ENCODE measurements around the gene SORL1-AS1.

Gene SORL1-AS1

GRCh38 chr11:121451178-121451985 lies 1.4 kb downstream of the SORL1-AS1 start:
- no peak for DNase-seq (ENCODE audit: low read depth)

DNA sequence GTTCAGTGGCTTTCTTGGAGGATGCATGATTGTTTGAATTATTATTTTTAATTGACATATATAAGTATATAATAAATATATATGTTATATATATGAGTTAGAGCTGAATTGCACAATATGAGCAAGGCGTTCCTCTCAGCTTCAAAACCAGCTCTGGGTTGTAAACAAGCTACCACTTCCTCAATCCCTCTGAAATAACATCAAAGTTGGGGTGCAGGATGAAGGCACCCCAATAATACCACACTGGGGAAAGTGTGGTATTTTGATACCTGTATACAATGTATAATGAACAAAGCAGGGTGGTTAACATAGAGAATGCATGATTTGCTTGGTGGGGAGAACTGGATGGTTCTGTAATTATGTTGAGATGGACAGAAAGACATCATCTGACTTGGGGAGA lies 2.4 kb downstream of the SORL1-AS1 start:
- no peak for DNase-seq (ENCODE audit: low read depth)

DNA sequence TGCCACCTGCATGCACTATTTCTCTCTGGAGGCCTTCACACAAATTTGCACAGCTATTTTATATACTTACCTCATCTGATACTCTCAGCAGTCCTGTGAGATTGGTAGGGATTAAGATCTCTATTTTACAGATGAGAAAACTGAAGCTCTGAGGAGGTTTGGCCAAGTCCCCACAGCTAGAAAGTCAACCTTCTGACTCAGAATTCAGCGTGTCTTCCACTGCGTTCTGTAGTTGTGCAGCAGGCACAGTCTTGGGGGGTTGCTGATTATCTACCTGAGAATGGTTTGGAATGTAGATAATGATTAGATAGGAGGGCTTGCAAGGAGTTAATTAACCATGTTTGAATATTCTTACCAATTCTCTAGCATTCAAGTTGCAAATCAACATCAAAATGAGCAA lies 3.1 kb downstream of the SORL1-AS1 start:
- no peak for DNase-seq (ENCODE audit: low read depth)

DNA sequence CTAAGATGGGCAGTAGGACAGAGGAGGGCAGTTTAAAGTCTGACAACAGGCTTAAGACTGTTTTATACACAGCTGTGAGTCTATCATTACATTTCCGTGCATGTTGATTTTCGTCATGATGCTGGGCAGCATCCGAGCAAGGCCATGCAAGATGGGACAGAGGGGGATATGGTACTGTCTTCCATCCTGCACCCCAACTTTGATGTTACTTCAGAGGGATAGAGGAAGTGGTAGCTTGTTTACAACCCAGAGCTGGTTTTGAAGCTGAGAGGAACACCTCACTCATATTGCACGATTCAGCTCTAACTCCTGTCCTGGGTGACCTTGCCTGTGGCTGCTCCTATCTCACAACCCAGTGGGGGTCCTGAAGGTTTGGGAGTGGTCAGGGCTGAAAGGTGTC lies 3.6 kb downstream of the SORL1-AS1 start:
- no peak for DNase-seq (ENCODE audit: low read depth)

- DNase-seq (ENCODE audit: low read depth), result no peak
Observed at GRCh38 chr11:121448431-121448941, 4.3 kb downstream of the SORL1-AS1 start.

- no peak for DNase-seq (ENCODE audit: low read depth)
Observed at GRCh38 chr11:121448011-121448410, 4.8 kb downstream of the SORL1-AS1 start.

- peak; percentile 36 for DNase-seq (ENCODE audit: low read depth)
Observed at GRCh38 chr11:121446752-121447156, 6.0 kb downstream of the SORL1-AS1 start.

- DNase-seq (ENCODE audit: low read depth), result no peak
Observed at GRCh38 chr11:121445071-121445768, 7.5 kb downstream of the SORL1-AS1 start.

DNA sequence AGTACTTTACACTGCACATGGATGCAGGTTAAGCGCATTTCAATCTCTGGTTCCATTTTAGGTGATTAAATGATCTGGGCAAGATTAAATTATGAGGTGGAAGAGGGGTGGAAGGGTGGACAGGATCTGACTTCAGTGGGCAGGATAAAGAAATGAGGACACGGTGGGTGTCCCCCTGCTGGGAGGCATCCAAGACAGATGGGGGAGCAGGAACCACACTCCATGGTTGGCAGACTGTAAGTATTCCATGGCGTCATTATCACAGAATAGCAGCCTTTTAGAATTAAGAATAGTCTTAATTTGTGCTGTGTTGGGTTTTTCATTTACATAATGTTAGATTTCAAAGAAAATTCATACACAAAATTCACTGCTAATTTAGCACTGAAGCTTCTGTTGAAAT lies 8.2 kb downstream of the SORL1-AS1 start:
- DNase-seq (ENCODE audit: low read depth), result no peak

GRCh38 chr11:121443688-121444275 lies 9.0 kb downstream of the SORL1-AS1 start:
- no peak for DNase-seq (ENCODE audit: low read depth)

DNA sequence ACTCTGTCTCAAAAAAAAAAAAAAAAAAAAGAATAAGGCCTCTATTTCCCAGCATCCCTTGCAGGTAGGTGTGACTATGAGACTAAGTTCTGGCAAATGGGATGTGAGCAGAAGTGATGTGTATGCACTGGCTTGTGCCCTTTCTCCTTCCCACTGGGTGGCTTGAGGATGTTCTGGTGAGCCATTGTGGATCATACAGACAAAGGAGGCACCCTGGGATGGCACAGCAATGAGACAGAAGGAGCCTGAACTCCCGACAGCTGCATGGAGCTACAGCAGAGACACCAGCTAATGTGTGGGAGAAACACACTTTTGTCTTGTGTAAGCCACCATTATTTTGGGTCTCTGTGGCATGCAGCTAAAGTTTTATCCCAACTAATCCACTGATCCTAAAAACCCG lies 11.2 kb downstream of the SORL1-AS1 start:
- no peak for DNase-seq (ENCODE audit: low read depth)

DNA sequence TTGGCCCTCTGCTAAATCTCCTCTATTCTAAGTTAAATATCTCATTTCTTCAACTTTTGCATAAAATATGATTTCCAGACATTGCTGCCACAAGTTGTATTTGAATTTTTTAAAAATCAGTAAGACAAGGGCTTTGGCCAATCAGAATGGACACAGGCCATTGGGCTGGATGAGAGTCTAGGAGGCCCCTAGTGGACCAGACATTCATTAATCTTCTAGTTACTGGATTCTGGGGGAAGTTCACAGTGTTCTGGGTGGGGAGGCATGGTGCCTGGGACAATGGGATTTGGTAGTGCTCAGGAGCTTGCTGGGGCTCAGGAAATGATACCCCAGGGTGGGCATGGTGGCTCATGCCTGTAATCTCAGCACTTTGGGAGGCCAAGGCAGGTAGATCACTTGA lies 13.0 kb downstream of the SORL1-AS1 start:
- no peak for DNase-seq (ENCODE audit: low read depth)

DNA sequence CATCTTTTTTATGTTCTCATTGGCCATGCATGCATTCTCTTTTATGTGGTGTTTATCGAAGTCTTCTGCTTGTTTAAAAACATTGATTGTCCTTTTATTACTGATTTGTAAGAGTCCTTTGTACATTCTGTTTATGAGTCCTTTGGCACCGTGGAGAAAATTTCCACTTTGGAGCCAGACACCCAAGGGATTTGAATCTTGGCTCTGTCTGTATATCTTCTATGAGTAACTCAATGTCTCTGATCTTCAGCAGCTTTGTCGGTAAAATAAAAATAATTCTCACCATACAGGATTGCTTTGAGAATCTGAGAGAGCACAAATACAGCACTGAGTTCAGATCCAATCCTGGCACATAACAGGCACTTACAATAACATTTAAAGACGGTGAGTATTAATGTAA lies 13.4 kb downstream of the SORL1-AS1 start:
- no peak for DNase-seq (ENCODE audit: low read depth)

DNA sequence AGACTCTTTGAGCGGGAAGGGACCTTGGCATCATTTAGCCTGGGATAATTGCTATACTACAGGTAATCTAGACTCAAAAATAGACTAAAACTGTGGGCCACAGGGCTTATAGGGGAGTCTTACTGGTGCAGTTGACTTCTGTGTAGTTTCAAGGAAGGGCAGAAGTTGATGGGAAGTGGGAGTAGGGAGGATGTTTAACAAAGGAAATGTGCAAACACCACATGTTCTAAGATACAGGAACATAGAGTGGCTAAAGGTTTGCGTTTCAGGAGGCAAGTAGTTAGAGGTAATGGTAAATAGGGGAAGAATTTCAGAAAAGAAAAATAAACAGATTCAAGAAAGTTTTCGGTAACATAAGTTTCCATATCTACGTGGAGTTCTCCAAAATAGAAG lies 15.1 kb downstream of the SORL1-AS1 start:
- DNase-seq (ENCODE audit: low read depth), result no peak

DNA sequence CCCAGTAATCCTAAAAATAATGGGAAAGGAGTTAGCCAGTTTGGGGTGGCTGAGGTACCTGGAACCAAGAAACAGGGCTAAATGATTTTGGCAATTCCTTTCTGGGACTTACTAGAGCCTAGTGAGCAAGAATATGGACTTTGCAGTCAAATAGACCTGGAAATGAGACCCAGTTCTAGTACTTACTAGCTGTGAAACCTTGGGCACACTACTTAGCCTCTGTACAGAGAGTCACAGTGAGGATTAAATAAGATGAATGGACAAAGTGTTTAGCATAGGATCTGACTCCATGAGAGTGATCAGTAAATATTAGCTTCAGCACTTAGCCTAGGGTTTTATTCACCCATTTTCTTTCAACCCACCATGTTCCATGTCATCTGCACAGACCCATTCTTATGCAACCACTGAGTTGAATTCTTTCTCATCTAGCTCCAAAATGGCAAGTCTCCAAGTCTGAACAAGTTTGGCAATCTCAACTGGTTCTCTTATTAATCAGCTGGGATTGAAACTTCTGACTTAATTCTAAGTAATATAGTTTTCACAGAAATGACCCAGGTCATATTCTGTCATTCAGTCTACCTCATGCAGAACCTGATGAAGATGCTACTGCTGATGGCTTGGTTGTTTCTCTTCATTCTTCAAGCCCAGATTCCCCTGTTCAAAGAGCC lies 15.6 kb downstream of the SORL1-AS1 start:
- peak; percentile 71 for DNase-seq (ENCODE audit: low read depth)

DNA sequence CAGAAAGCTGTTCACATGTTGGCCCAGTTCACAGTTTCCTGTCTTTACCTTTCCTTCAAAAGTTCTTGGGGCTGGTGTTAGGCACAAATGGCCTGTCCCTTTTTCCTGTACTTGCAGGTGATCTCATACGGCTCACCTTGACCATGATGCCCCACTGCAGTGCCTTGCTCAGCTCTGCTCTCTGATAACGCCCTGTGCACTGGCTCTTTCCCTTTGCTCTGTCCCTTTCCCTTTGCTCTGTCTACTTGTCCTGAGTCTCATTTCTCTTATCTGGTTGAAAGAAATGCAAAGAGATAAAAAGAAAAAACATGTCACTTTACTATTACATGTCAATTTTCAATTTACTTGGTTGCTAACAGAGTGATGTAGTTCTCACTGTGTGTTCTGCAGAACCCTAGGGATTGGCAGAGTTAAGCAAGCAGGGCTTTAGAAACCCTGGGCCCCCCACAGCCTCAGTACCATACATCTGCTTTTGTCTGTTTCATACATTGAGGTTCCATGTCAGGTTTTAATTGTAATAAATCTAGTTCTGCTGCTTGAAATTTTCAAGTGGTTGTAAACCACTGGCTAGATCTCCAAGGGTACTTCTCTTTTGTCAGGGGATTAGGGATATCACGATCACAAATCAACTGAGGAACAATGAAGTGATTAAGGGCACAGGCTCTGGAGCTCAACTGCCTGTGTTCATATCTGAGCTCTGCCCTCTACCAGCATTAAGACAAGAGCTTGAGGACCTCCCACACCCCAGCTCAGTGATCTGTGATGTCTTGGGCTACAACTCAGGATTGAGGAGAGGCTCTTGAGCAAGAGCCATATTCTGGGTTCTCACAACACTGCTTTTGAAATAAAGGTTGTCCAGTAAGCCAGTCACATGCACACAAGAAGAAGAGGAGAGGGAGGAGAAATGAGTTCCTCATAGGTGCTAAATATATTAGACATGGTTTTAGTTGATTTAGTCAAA lies 16.9 kb downstream of the SORL1-AS1 start:
- no peak for DNase-seq (ENCODE audit: low read depth)

GRCh38 chr11:121435132-121435531 lies 17.6 kb downstream of the SORL1-AS1 start:
- DNase-seq (ENCODE audit: low read depth), result no peak

- DNase-seq (ENCODE audit: low read depth), result no peak
Observed at GRCh38 chr11:121431820-121432526, 20.8 kb downstream of the SORL1-AS1 start.

DNA sequence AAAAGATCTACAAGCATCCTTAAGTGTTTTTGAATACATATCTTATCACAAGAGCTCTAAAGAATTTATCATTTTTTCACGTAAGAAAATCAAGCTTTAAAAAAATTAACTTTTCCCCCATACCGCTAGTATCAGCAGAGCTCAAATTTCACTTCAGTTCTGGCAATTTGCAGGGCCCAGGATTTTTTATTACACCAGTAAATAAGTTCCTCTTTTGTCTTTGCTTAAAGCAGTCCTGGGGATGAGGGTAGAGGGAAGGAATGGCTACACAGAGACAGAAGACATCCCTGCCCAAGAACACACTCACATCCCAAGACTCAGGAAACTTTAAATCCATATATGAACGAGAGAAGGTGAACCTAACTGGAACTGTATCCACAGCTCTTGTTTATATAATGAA lies 23.2 kb downstream of the SORL1-AS1 start:
- DNase-seq (ENCODE audit: low read depth), result no peak

DNA sequence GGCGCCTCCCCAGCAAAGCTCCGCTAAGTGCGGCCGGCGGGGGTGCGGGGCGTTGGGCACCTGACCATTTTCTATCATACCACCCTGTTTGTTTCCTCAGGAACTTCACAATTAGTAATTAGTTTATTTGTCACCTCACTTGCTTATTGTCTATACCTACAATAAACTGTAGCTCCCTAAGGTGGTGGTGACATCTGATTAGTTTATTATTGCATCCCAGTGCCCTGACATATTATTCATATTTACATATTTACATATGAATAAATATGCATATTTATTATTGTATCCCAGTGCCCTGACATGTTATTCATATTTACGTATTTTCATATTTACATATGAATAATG lies 25.4 kb downstream of the SORL1-AS1 start:
- no peak for DNase-seq (ENCODE audit: low read depth)
